Measurements from ENCODE around the gene CDKN2D. TPM values are rescaled to one million over a fixed set of nuclear protein-coding genes. Genes with fewer than 3 reads are reported as not detected.
A peak's percentile ranks its signal among the peaks of the same experiment; 100 is the strongest.

CDKN2D gene
- polyA plus RNA-seq, 1 experiment, result 3.9 TPM

DNA sequence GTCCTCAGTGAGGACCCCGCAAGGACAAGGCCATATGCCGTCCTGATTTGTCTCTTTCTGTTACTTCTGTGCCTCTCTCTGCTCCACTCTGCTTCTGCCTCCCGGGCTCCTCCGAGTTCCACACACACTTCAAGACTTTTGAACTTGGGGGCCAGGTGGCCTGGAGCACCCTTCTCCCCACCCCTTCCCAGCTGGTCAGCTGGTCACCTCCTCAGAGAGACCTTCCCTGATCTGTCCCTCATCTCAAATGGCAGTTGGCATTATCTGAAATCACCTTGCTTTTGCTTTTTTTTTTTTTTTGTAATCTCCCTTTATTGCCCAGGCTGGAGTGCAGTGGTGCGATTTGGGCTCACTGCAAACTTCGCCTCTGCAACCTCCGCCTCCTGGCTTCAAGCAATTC, 49.4 kb downstream of the CDKN2D start:
- ChIA-PET POLR2A (no interaction called here), CTCF (interaction anchor here (0.6 to 0.7 kb wide), 2 partner anchors 34 to 47 kb away, joined by 3 to 4 read pairs; no protein-coding TSS in a partner anchor)
- TF ChIP-seq, protein P1, sequence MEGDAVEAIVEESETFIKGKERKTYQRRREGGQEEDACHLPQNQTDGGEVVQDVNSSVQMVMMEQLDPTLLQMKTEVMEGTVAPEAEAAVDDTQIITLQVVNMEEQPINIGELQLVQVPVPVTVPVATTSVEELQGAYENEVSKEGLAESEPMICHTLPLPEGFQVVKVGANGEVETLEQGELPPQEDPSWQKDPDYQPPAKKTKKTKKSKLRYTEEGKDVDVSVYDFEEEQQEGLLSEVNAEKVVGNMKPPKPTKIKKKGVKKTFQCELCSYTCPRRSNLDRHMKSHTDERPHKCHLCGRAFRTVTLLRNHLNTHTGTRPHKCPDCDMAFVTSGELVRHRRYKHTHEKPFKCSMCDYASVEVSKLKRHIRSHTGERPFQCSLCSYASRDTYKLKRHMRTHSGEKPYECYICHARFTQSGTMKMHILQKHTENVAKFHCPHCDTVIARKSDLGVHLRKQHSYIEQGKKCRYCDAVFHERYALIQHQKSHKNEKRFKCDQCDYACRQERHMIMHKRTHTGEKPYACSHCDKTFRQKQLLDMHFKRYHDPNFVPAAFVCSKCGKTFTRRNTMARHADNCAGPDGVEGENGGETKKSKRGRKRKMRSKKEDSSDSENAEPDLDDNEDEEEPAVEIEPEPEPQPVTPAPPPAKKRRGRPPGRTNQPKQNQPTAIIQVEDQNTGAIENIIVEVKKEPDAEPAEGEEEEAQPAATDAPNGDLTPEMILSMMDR (IDR thresholded peaks at IDR 0.05; ENCODE audit: low read depth, low read length), result no peak
- H3K4me3 ChIP-seq (ENCODE audit: low read depth, low read length), result no peak overlapping the region
- no peak overlapping the region for H3K27ac ChIP-seq (ENCODE audit: low read depth, low read length)
- no peak for DNase-seq (ENCODE audit: low read depth, low spot score)
- no peaks in the 10 kb centered on the region; the same call in 1 of the 2 replicates for H3K9me3 ChIP-seq (ENCODE audit: control insufficient read depth, insufficient read depth, low read length)
- peaks cover 40% of the 10 kb centered on the region for H3K27me3 ChIP-seq (ENCODE audit: control insufficient read depth, insufficient read depth, low read length)

DNA sequence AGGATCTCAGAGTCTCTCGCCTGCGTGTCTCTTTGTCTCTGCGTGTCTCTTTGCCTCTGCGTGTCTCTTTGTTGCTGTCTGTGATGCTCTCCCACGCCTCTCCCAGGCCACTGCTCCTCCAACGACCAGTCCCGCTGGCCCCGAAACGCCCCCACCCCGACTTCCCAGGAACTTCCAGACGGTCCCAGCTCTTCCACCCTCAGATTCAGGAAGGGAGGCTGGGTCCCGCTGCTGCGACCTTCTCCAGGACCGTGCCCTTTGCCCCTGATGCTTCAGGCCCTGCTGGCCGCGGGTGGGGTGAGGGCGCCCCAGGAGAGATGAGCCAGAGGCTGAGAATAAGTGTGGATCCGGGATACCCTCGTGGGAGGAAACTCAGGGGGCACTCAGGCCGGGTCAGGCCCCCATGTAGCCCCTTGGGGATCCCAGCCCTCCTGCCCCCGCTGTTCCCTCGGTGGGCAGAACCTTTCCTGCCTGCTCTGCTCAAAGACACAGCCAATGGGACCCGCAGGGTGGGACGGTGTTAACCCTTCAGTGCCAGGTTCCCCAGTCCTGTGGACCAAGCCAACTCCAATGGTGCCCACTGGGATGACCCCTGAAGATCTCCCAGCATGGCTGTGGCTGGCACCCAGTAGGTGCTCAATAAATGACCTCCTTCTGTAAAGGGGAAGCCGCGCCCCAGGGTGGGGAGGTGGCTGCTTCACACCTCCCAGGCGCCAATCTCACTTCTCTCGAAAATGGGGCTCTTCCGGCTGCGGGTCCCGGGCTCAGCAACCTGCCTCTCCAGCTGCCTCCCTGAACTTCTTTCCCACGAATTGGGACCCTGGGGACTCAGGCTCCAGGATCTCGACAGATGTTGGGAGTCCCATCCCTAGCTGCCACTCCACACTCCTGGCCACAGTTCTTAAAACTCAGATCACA, 50.1 kb downstream of the CDKN2D start:
- Histone ChIP-seq H3K27me3 (ENCODE audit: control insufficient read depth, insufficient read depth, low read length) (peaks cover 41% of the 10 kb centered on the region), H3K9me3 (ENCODE audit: control insufficient read depth, insufficient read depth, low read length) (no peaks in the 10 kb centered on the region; the same call in 1 of the 2 replicates), H3K27ac (ENCODE audit: low read depth, low read length) (no peak overlapping the region), H3K4me3 (ENCODE audit: low read depth, low read length) (no peak overlapping the region)
- CTCF ChIA-PET, result interaction anchor here (0.6 to 0.7 kb wide), 2 partner anchors 34 to 47 kb away, joined by 3 to 4 read pairs; no protein-coding TSS in a partner anchor
- POLR2A ChIA-PET, result interaction anchor here (0.7 kb wide), 1 partner anchor 17 kb away, joined by 8 read pairs; no protein-coding TSS in a partner anchor
- TF ChIP-seq, protein P1 (IDR thresholded peaks at IDR 0.05; ENCODE audit: low read depth, low read length), result no peak
- no peak for DNase-seq (ENCODE audit: low read depth, low spot score)

DNA sequence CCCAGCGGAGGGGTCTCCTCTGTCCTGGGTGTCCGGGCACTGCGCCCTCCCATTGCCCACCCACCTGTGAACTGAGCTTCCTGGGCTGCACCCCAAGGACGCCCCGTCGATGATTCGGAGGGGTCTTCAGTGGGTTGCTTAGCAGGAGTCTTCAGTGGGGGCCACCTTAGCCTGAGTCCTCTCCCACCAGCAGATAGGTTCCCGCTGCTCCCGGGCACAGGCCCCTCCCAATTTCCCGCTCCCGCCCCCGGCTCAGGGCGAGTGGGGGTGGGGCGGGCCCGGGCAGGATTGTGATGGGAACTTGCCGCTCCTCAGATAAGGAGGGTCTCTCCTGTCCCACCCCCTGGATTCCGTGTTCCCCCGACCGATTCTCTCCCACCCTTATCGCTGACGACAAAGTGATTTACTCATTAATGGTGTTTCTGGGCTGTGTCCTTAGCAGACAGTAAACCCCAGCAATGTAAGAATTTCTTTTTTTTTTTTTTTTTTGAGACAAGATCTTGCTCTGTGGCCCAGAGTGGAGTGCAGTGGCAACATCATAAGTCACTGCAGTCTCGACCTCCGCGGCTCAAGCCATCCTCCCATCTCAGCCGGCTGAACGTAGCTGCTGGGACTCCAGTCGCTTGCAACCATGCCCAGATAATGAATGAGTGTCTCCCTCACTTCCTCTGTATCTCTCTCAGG, 50.9 kb downstream of the CDKN2D start:
- ChIA-PET POLR2A (interaction anchor here (0.7 kb wide), 1 partner anchor 18 kb away, joined by 8 read pairs; no protein-coding TSS in a partner anchor), CTCF (interaction anchor here (0.5 kb wide), 1 partner anchor 54 kb away, joined by 5 read pairs; no protein-coding TSS in a partner anchor)
- Histone ChIP-seq H3K27ac (ENCODE audit: low read depth, low read length) (no peak overlapping the region), H3K4me3 (ENCODE audit: low read depth, low read length) (peak overlapping the region; percentile 47), H3K9me3 (ENCODE audit: control insufficient read depth, insufficient read depth, low read length) (no peaks in the 10 kb centered on the region; the same call in 1 of the 2 replicates), H3K27me3 (ENCODE audit: control insufficient read depth, insufficient read depth, low read length) (peaks cover 48% of the 10 kb centered on the region)
- TF ChIP-seq, protein P1 (IDR thresholded peaks at IDR 0.05; ENCODE audit: low read depth, low read length), result no peak
- DNase-seq (ENCODE audit: low read depth, low spot score), result no peak

DNA sequence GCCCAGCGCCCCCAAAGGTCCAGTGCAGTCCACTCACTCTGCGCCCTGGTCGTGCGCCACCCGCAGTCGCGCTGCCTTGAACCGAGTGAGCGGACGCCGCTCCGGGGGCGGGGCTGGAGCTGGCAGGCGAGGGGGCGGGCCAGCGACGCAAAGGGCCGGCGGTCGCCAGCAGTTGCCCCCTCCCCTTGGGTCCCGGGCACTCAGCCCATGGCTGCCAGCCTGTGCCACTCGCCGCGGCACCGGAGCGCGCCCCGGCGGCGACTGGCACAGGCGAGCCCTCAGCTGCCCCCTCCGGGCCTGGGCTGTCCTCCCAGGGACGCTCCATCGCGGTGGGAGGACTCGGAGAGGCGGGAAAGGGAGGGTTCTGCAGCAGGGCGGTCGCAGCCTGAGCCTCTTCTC, 51.4 kb downstream of the CDKN2D start, which contains the start of gene S1PR5:
S1PR5 (minus strand) TSS at position 87 of the 399 bp plus-strand sequence. CDS start 2,436 bp downstream, outside the sequence.
- H3K9me3 ChIP-seq (ENCODE audit: control insufficient read depth, insufficient read depth, low read length), result no peaks in the 10 kb centered on the region; the same call in 1 of the 2 replicates
- H3K27me3 ChIP-seq (ENCODE audit: control insufficient read depth, insufficient read depth, low read length), result peaks cover 52% of the 10 kb centered on the region
- ChIA-PET CTCF (interaction anchor here (0.5 kb wide), 1 partner anchor 55 kb away, joined by 5 read pairs; no protein-coding TSS in a partner anchor), POLR2A (no interaction called here)
- H3K4me3 ChIP-seq (ENCODE audit: low read depth, low read length), result peak within 1 kb of the TSS; percentile 47
- DNase-seq (ENCODE audit: low read depth, low spot score), result no peak
- no peak within 1 kb of the TSS for H3K27ac ChIP-seq (ENCODE audit: low read depth, low read length)
- TF ChIP-seq, protein P1 (IDR thresholded peaks at IDR 0.05; ENCODE audit: low read depth, low read length), result no peak

Data from AG04450 (cell line).